Measurements from ENCODE around the gene ZFHX3.

DNA sequence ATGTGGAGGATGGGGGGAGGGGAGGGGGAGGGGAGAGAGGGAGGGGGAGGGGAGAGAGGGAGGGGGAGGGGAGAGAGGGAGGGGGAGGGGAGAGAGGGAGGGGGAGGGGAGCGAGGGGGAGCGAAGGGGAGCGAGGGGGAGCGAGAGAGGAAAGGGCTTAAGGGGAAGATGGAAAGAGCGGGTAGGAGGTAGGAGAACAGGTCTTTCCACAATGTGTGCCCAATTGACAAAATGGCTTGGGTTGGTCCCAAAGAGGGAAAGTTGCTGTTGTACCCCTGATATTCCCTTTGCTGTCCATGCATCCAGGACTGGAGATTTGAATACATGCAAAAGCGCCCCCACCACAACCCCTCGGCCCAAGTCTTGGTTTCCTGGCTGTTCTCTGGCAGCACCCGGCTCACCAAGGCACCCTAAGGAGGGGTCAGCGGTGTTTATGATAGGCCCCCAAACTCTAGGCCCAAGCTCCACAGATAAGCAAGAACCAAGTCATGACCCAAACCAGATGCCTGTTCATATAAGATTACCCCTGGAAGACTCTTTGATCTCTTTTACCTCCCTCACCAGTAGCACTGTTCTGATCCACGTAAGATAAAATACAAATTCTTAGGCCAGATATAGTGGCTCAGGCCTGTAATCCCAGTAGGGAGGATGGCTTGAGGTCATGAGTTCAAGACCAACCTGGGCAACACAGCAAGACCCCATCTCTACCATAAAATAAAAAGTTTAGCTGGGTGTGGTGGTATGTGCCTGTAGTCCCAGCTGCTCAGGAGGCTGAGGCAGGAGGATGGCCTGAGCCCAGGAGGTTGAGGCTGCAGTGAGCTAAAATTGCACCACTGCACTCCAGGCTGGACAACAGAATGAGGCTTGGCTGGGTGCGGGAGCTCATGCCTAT is 119.6 kb downstream of the ZFHX3 start:
- TF ChIP-seq CTCF (conservative IDR thresholded peaks at IDR 0.05 in 1 of 2, IDR thresholded peaks at IDR 0.05 in 1 of 2; ENCODE audit: low read depth in 1 of 2, low read length in 2 of 2) (no peak), EZH2 (IDR thresholded peaks at IDR 0.05; ENCODE audit: low read length, missing control alignments) (no peak)

All from fibroblast of lung (primary cell).